Stimulated activated naive CD8-positive, alpha-beta T cell treated with anti-CD3 and anti-CD28 coated beads, Interleukin-15, Interleukin-2, amounts not matched to agents 100 U/mL and 50 U/mL, for 24 hours (primary cell): Measurements from ENCODE around the gene SLC44A1.

Source experiments
- ATAC-seq: fragments of 150-1000 bp; cut with Tn5 transposase; one replicate; pipeline ENCODE4 v1.10.0; 2021
- DNase-seq: peaks from one replicate; pipeline ENCODE4 v3.0.0; 2021

SLC44A1 gene

GRCh38 chr9:105338308-105338707 is 93.9 kb downstream of the SLC44A1 start:
- DNase-seq: no peak
- no peak for ATAC-seq

DNA sequence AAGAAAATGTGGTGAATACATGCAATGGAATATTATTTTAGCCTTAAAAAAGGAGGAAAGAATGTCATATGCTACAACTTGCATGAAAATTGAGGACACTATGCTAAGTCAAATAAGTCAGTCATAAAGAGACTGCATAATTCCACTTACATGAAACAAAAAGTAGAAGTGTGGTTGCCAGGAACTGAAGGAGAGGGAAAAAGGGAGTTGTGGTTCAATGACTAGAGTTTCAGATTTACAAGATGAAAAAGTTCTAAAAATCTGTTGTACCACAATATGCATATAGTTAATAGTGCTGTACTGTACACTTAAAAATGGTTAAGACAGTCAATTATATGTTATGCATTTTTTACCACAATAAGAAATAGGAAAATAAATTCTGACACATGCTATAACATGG is 95.4 kb downstream of the SLC44A1 start:
- peak; percentile 59 for ATAC-seq
- DNase-seq: no peak

DNA sequence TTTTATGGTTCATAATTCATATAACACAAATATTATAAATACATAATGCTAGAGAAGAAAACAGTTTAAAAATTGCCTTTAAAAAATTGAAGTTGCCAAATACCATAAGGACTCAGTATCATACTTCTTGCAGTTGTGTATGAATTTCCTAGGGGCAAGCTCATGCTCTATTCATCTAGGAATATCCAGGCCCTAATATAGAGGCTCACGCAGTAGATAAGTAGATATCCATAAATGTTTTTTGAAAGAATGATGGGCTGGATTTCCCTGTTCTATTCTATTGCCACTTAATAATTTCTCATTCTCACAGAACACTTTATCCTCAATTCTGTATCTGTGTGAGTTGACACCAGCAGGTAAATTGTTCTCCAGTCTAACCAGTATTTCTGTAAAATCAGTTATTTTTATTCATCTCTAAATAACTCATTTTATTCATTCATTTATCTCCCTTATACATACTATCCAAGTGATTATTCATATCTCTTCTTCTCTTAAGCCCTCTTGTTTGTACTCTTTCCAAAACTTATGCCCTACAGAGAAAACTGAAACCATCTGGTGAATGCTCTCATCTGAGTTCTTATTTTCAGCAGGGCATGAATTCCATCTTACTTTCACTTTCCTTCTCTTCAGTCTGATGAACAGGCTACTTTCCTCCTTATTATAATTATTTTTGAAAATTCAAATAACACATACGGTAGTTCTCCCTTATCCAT is 97.1 kb downstream of the SLC44A1 start:
- DNase-seq: no peak
- ATAC-seq: peak; percentile 69

DNA sequence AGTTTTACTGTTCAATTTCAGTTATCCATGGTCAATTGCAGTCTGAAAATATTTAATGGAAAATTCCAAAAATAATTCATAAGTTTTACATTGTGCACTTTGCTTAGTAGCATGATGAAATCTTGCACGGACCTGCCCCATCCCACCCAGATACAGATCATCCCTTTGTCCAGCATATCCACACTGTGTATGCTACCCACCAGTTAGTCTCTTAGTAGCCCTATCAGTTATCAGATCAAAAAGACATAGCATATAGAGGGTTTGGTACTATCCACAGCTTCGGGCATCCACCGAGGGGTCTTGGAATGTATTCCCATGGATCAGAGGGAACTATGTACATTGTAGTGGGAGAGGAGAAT is 97.7 kb downstream of the SLC44A1 start:
- DNase-seq: no peak
- ATAC-seq: no peak

GRCh38 chr9:105344283-105344682 is 99.8 kb downstream of the SLC44A1 start:
- DNase-seq (no peak), ATAC-seq (no peak)

DNA sequence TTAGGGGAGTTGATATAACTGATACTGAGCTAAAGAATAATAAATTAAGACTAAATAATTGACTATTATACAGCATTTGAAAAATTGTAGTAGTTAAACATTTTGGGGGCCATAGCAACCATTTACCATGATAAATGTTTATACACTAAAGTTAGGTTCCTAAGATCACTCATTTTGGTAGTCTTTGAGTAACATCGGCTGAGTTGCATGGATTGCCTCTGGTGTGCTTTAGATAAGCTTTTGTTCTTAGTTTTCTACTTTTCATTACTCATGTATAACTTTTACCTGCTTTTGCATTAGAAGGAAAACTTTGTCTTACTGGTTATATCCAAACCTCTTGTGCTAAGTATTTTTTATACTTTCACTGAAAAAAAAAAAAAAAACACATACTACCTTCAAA is 101.2 kb downstream of the SLC44A1 start:
- no peak for ATAC-seq
- DNase-seq: no peak

DNA sequence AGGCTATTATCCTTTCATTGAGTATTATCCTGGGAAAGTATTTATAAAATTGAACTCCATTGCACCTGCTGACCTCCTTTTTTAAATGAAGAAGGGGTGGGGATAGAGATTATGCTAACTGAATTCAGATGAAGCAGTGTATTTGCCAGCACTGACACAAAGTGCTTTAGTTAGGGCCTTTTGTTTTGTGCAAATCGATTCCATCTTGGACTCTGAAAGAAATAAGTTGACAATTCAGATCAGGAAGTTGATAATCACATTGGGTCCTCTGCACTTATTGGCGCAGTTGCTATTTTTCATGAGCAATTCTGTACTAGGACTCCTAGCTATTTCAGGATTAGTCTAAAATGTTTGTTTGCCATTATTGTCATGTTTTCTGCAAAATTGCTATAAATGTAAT is 101.8 kb downstream of the SLC44A1 start:
- DNase-seq: no peak
- no peak for ATAC-seq

DNA sequence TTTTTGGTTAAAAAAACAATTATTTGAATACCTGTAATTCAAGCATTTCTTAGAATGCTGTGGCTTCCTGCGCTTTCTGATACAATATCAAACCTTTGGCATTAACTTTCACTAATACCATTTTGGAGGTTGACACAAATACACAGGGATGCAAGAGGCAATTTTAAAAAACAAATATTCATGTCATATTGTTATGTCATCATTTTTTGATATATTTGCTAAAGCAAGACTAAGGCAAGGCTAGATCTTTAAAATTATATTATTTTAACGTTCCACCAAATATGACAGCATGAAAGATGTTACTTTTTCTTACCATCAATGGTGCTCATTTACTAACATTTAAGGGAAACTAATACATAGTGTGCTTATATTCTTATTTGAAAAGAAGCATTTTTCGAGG is 110.0 kb downstream of the SLC44A1 start:
- no peak for DNase-seq
- no peak for ATAC-seq

GRCh38 chr9:105355781-105356180 is 111.3 kb downstream of the SLC44A1 start:
- ATAC-seq: peak; percentile 44

DNA sequence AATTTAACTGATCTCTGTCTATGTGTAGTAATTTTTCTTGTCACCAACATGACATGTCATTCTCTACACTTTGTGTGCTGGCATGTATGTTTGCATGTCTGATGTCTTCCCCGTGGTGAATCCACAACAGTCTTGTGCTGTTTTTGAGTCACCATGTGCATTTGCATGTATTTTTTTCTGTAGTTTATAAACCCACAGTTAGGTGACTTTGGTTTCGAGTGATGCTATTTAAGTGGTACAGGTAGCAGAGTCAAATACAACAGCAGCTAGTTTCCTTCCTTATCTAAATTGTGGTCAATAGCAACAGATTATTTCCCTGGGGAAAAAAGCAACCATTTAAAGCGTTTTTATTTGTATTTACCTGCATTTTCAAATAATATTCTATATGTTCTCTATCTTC is 113.5 kb downstream of the SLC44A1 start:
- DNase-seq: no peak
- no peak for ATAC-seq

More at GRCh38 chr9:105355781-105356180, 111.3 kb downstream of the SLC44A1 start:
- no peak for DNase-seq

DNA sequence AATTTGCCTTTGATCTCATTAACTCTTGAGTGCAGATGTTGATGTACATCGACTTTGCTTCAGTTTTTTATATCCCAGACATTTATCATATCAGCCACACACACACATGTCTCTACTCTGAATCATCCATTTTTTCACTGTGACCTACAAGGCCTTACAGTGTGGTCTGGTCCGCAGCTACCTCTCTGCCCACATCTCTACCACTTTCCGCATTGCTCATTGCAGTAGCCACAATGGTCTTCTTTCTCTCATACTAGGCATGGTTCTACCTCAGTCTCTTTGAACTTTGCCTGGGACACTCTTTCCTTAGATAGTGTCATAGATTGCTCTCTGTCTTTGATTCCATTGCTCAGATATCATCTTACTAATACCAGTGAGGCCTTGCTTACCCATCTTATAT is 115.4 kb downstream of the SLC44A1 start:
- ATAC-seq: peak; percentile 97

GRCh38 chr9:105360344-105360743 is 115.9 kb downstream of the SLC44A1 start:
- ATAC-seq (no peak), DNase-seq (no peak)

More for the DNA sequence above, 115.4 kb downstream of the SLC44A1 start:
- DNase-seq: peak; percentile 68

DNA sequence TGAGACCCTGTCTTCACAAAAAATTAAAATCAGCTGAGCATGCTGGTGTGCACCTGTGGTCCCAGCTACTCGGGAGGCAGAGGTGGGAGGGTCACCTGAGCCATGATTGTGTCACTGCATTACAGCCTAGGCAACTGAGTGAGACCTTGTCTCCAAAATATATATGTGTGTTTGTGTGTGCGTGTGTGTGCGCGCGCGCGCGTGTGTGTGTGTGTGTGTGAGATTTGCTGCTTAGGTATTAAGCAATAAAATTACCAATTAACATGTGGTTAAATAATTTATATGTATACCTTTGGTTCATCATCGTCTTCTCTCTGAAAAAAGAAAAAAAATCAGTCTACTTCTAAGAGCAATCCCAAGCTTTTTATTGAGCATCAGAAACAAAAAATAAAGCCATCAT is 117.4 kb downstream of the SLC44A1 start:
- ATAC-seq (no peak), DNase-seq (no peak)

DNA sequence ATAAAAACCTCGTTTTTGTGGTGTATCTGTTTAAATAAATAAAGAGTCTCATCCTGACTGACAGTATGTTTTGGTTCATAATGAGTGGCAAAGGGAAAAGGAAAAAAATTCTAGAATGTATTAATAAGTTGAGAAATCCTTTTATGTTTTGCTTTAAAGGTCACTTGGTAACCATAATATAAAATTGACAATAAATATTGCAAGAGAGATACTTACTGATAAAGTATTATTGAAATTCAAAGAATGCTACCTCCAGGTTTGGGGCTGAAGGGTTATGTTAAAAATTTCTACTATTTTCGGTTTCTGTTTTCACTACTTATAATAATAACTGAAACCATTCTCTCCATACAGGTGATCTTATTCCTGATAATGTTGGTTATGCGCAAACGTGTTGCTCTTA is 118.0 kb downstream of the SLC44A1 start:
- ATAC-seq: no peak
- DNase-seq: no peak

DNA sequence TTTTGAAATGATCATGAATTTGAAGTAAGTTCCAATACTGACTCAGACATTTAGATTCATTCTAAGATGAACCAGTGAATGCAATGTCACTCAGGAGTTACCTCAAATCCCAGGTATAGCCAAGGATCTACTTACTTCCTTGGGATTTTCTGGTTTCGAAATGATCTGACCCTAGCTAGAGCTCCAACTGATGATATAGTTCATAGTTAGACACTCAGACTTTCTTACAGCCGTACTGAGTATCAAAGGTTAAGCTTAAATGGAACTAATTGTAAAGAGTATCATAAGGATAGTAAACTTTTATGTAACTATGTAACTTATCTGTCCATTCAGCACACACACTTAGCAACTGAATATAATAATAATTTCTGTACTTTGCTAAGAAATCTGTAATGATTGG is 119.4 kb downstream of the SLC44A1 start:
- ATAC-seq (no peak), DNase-seq (no peak)

GRCh38 chr9:105369911-105370310 is 125.5 kb downstream of the SLC44A1 start:
- ATAC-seq: no peak
- no peak for DNase-seq

DNA sequence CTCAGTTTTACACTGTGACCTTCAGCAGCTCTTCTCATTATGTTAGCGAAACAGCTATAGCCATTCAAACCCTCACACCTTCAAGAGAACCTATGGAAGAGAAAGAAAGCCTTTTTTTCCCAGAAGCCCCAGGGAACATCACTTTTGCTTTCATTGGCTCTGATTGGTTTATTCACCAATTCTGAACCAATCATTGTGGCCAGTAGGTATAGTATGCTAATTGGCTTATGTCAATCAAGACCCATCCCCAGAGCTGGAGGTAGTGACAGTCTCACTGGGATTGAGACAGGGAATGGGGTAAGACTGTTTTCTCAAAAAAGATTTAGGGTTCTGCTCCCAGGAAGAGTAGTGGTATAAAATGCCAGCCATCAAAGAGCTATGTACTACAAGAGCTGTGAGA is 129.3 kb downstream of the SLC44A1 start:
- ATAC-seq (no peak), DNase-seq (no peak)

DNA sequence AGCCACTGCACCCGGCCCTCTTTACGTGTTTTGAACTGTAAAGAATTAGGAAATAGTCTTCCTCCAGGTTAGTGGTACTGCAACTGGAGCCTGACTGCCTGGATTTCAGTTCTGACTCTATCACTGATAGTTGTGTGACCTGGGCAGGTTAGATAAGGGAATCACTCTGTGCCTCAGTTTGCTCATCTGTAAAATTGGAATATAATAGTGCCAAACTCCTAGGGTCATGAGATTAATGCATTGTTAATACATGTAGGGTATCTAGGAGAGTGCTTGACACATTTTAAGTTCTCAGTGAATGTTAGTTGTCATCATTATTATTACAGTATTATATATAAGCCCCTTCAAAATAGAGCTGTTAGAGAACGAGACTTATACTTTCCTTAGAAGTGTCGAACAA is 130.9 kb downstream of the SLC44A1 start:
- no peak for ATAC-seq

GRCh38 chr9:105376893-105377292 is 132.4 kb downstream of the SLC44A1 start:
- no peak for ATAC-seq
- no peak for DNase-seq

More for the DNA sequence above, 130.9 kb downstream of the SLC44A1 start:
- no peak for DNase-seq

GRCh38 chr9:105385381-105385985 is 141.0 kb downstream of the SLC44A1 start:
- peak; percentile 21 for DNase-seq
- peak; percentile 90 for ATAC-seq

DNA sequence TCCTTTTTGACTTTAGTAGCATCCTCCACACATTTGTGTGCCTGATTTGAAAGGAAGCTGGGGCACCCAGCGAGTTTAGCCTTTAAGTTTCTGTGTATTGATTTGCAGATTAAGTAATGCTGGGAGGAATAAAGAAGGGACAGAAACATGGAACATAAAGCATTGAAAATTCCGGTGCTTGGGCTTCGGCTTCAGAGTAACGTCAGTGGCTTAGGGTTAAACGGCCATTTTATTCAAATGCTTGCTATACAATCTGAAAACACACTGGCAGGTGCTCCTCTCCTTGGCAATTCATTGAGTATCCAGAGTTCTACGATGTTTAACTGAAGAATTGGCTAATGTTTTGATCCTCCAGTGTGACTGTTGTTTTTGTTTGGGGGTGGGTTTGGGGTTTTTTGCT is 145.3 kb downstream of the SLC44A1 start:
- ATAC-seq: no peak
- DNase-seq: no peak

- ATAC-seq (no peak), DNase-seq (no peak)
Measured at GRCh38 chr9:105390871-105391270, 146.4 kb downstream of the SLC44A1 start.

GRCh38 chr9:105391288-105391687 is 146.8 kb downstream of the SLC44A1 start:
- no peak for ATAC-seq
- DNase-seq: no peak

DNA sequence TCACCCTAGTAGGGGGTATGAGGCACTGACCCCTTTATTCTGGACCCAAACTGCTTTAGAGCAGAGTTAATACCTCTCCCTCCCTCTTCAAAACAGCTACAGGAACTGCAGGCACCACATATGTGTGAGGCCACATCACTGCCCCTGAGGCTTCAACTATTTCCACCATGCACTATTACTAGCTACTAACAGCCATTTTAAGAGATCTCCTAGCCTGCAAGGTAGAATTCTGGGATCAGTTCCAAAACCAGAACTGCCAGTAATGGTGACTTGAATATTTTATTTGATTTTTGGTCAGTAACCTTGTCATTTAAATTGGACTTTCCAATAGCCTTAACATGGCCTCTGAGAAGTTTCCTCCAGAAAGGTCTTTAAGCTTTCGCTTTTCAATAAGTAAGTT is 148.1 kb downstream of the SLC44A1 start:
- ATAC-seq (no peak), DNase-seq (no peak)
